ENCODE data around the gene EPHX1. TPM values are rescaled to one million over a fixed set of nuclear protein-coding genes. Genes with fewer than 3 reads are reported as not detected.
A peak's percentile ranks its signal among the peaks of the same experiment; 100 is the strongest.
"Not testable (repeated sequence)": the region's sequence is repeated elsewhere in the genome, so short reads cannot be mapped to it uniquely, and the experiment has no call there.

EPHX1 gene
- total and polyA plus RNA-seq, 2 donors (not counting 1 experiment from before 2014, with no cell fraction given), result 39.1 to 44.3 TPM

DNA sequence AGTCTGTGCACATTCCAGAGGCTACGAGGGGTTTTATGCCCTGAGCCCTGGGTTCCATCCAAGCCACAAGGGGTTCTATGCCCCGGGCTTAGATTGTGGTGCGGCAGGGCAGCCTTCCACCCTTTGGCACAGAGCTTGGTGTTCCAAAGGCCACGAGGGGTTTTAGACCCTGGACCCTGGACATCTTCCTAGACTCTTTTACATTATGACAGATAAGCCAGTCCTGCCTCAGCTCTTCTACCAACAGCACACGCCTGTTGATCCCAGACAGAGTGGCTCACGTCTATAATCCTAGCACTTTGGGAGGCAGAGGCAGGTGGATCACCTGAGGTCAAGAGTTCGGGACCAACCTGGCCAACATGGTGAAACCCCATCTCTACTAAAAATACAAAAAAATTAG lies 8.8 kb upstream of the EPHX1 start:
- H3K27ac ChIP-seq (ENCODE audit: insufficient read depth, low read length); H3K9ac ChIP-seq (ENCODE audit: insufficient read depth, low read length); H3K9me3 ChIP-seq (ENCODE audit: control insufficient read depth, insufficient read depth, low read depth, low read length); H4K20me1 ChIP-seq (ENCODE audit: control insufficient read depth, extremely low read depth, insufficient read depth, low read length); H3K4me2 ChIP-seq (ENCODE audit: extremely low read depth, insufficient read depth, low read length); H3K27me3 ChIP-seq (ENCODE audit: control insufficient read depth, insufficient read depth, low read length); H2AFZ ChIP-seq (ENCODE audit: low read length); H3K36me3 ChIP-seq (ENCODE audit: control insufficient read depth, insufficient read depth, low read length); H3K79me2 ChIP-seq (ENCODE audit: control insufficient read depth, insufficient read depth, low read length); DNase-seq (ENCODE audit: low read depth in 2 of 2); H3K4me3 ChIP-seq (replicated peaks in 1 of 4; ENCODE audit: control extremely low read depth in 1 of 4, insufficient read depth in 1 of 4, low read depth in 3 of 4, low read length in 4 of 4); H3K4me1 ChIP-seq (ENCODE audit: control insufficient read depth, extremely low read depth, insufficient read depth, low read length): not testable (repeated sequence)

- Histone ChIP-seq H3K4me3 (replicated peaks in 1 of 4; ENCODE audit: control extremely low read depth in 1 of 4, insufficient read depth in 1 of 4, low read depth in 3 of 4, low read length in 4 of 4) (no peak overlapping the region), H3K9me3 (ENCODE audit: control insufficient read depth, insufficient read depth, low read depth, low read length) (no peaks in the 10 kb centered on the region), H3K27me3 (ENCODE audit: control insufficient read depth, insufficient read depth, low read length) (no peaks in the 10 kb centered on the region), H4K20me1 (ENCODE audit: control insufficient read depth, extremely low read depth, insufficient read depth, low read length) (no peaks in the 10 kb centered on the region), H3K9ac (ENCODE audit: insufficient read depth, low read length) (no peak overlapping the region), H3K36me3 (ENCODE audit: control insufficient read depth, insufficient read depth, low read length) (no peaks in the 10 kb centered on the region), H2AFZ (ENCODE audit: low read length) (no peak overlapping the region), H3K27ac (ENCODE audit: insufficient read depth, low read length) (no peak overlapping the region), H3K4me1 (ENCODE audit: control insufficient read depth, extremely low read depth, insufficient read depth, low read length) (peaks cover under 1% of the 10 kb centered on the region), H3K79me2 (ENCODE audit: control insufficient read depth, insufficient read depth, low read length) (no peaks in the 10 kb centered on the region), H3K4me2 (ENCODE audit: extremely low read depth, insufficient read depth, low read length) (no peak overlapping the region)
- no peak for DNase-seq (ENCODE audit: low read depth in 2 of 2)
- TF ChIP-seq EZH2 (IDR thresholded peaks at IDR 0.05; ENCODE audit: low read length, missing control alignments), result no peak
- no peak for TF ChIP-seq CTCF (conservative IDR thresholded peaks at IDR 0.05 in 1 of 2, IDR thresholded peaks at IDR 0.05 in 1 of 2; ENCODE audit: low read depth in 1 of 2, low read length in 2 of 2)
Observed at GRCh38 chr1:225806249-225806648, 3.7 kb upstream of the EPHX1 start.

DNA sequence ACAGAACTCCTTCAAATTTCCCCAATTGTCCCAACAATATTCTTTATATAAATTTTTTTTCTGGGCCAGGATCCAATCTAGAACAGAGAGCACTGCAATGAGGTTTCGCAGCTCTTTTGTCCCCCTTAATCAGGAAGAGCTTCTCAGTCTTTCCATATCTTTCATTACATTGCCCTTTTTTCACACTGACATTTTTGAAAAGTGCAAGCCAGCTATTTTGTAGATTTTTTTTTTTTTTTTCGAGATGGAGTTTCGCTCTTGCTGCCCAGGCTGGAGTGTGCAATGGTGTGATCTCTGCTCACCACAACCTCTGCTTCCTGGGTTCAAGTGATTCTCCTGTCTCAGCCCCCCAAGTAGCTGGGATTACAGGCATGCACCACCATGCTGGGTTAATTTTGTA lies 3.2 kb upstream of the EPHX1 start:
- H4K20me1 ChIP-seq (ENCODE audit: control insufficient read depth, extremely low read depth, insufficient read depth, low read length); H3K4me2 ChIP-seq (ENCODE audit: extremely low read depth, insufficient read depth, low read length); DNase-seq (ENCODE audit: low read depth in 2 of 2); H3K27ac ChIP-seq (ENCODE audit: insufficient read depth, low read length); H2AFZ ChIP-seq (ENCODE audit: low read length); H3K9ac ChIP-seq (ENCODE audit: insufficient read depth, low read length); H3K27me3 ChIP-seq (ENCODE audit: control insufficient read depth, insufficient read depth, low read length); H3K4me3 ChIP-seq (replicated peaks in 1 of 4; ENCODE audit: control extremely low read depth in 1 of 4, insufficient read depth in 1 of 4, low read depth in 3 of 4, low read length in 4 of 4); H3K36me3 ChIP-seq (ENCODE audit: control insufficient read depth, insufficient read depth, low read length); H3K9me3 ChIP-seq (ENCODE audit: control insufficient read depth, insufficient read depth, low read depth, low read length); H3K79me2 ChIP-seq (ENCODE audit: control insufficient read depth, insufficient read depth, low read length); H3K4me1 ChIP-seq (ENCODE audit: control insufficient read depth, extremely low read depth, insufficient read depth, low read length): not testable (repeated sequence)

- no peak for TF ChIP-seq CTCF (conservative IDR thresholded peaks at IDR 0.05 in 1 of 2, IDR thresholded peaks at IDR 0.05 in 1 of 2; ENCODE audit: low read depth in 1 of 2, low read length in 2 of 2)
- no peak for TF ChIP-seq EZH2 (IDR thresholded peaks at IDR 0.05; ENCODE audit: low read length, missing control alignments)
- peaks cover 4% of the 10 kb centered on the region for H3K4me1 ChIP-seq (ENCODE audit: control insufficient read depth, extremely low read depth, insufficient read depth, low read length)
Observed at GRCh38 chr1:225808136-225808535, 1.8 kb upstream of the EPHX1 start.

GRCh38 chr1:225810579-225811538 lies 935 bp downstream of the EPHX1 start:
- not testable (repeated sequence) for H3K36me3 ChIP-seq (ENCODE audit: control insufficient read depth, insufficient read depth, low read length); H4K20me1 ChIP-seq (ENCODE audit: control insufficient read depth, extremely low read depth, insufficient read depth, low read length); H3K9me3 ChIP-seq (ENCODE audit: control insufficient read depth, insufficient read depth, low read depth, low read length); H3K4me1 ChIP-seq (ENCODE audit: control insufficient read depth, extremely low read depth, insufficient read depth, low read length); H3K27me3 ChIP-seq (ENCODE audit: control insufficient read depth, insufficient read depth, low read length); H3K79me2 ChIP-seq (ENCODE audit: control insufficient read depth, insufficient read depth, low read length)
- peak in 1 of 2 donors; percentile 49 for DNase-seq (ENCODE audit: low read depth in 2 of 2)
- Histone ChIP-seq H3K9ac (ENCODE audit: insufficient read depth, low read length) (peak overlapping the region; percentile 44), H3K27ac (ENCODE audit: insufficient read depth, low read length) (peak overlapping the region; percentile 51), H3K4me2 (ENCODE audit: extremely low read depth, insufficient read depth, low read length) (peak overlapping the region; percentile 89), H2AFZ (ENCODE audit: low read length) (peak overlapping the region; percentile 52), H3K4me3 (replicated peaks in 1 of 4; ENCODE audit: control extremely low read depth in 1 of 4, insufficient read depth in 1 of 4, low read depth in 3 of 4, low read length in 4 of 4) (peak overlapping the region; percentile 64 to 82 (median 72))

More at GRCh38 chr1:225808136-225808535, 1.8 kb upstream of the EPHX1 start:
- Histone ChIP-seq H3K36me3 (ENCODE audit: control insufficient read depth, insufficient read depth, low read length) (peaks cover 2% of the 10 kb centered on the region), H4K20me1 (ENCODE audit: control insufficient read depth, extremely low read depth, insufficient read depth, low read length) (no peaks in the 10 kb centered on the region), H3K9ac (ENCODE audit: insufficient read depth, low read length) (no peak overlapping the region), H3K9me3 (ENCODE audit: control insufficient read depth, insufficient read depth, low read depth, low read length) (no peaks in the 10 kb centered on the region), H3K27me3 (ENCODE audit: control insufficient read depth, insufficient read depth, low read length) (no peaks in the 10 kb centered on the region), H3K4me2 (ENCODE audit: extremely low read depth, insufficient read depth, low read length) (no peak overlapping the region), H2AFZ (ENCODE audit: low read length) (no peak overlapping the region), H3K4me3 (replicated peaks in 1 of 4; ENCODE audit: control extremely low read depth in 1 of 4, insufficient read depth in 1 of 4, low read depth in 3 of 4, low read length in 4 of 4) (no peak overlapping the region), H3K27ac (ENCODE audit: insufficient read depth, low read length) (no peak overlapping the region), H3K79me2 (ENCODE audit: control insufficient read depth, insufficient read depth, low read length) (no peaks in the 10 kb centered on the region)
- no peak for DNase-seq (ENCODE audit: low read depth in 2 of 2)

Measured in fibroblast of lung (primary cell).